Astrocyte of the spinal cord (primary cell): ENCODE data around the gene KCNMB1.

Source experiments
- DNase-seq: peaks from one replicate; pipeline ENCODE4 v3.0.0; 2011; ENCODE audit warnings: low read depth, low spot score
- H3K4me3 ChIP-seq: 2 replicates; pipeline ENCODE4 v1.5.1; 2011; ENCODE audit warnings: low read depth, mild to moderate bottlenecking, low read length, moderate library complexity
- CTCF ChIP-seq: IDR thresholded peaks from 2 replicates; pipeline ENCODE4 v1.5.1; 2012; ENCODE audit warnings: low read depth, mild to moderate bottlenecking, low read length, inconsistent platforms
- in situ Hi-C: cut with HindIII; loops from 2 replicates; pipeline ENCODE4 v1.10.0; 2017; ENCODE audit warnings: low sequenced_read_pairs

The KCNMB1 gene

GRCh38 chr5:170403675-170404074 is 14.5 kb upstream of the KCNMB1 start:
- no peak for DNase-seq
- H3K4me3 ChIP-seq = no peak overlapping the region
- TF ChIP-seq CTCF = no peak
- in situ Hi-C loops = no loop called here

- in situ Hi-C loops = no loop called here
- TF ChIP-seq CTCF = no peak
- DNase-seq = no peak
- H3K4me3 ChIP-seq = no peak overlapping the region
Measured at GRCh38 chr5:170402508-170402907, 13.3 kb upstream of the KCNMB1 start.

- TF ChIP-seq CTCF = no peak
- in situ Hi-C loops = no loop called here
- no peak overlapping the region for H3K4me3 ChIP-seq
- no peak for DNase-seq
Measured at GRCh38 chr5:170397059-170397458, 7.9 kb upstream of the KCNMB1 start.

- H3K4me3 ChIP-seq = no peak overlapping the region
- no peak for TF ChIP-seq CTCF
- in situ Hi-C loops = no loop called here
- DNase-seq = no peak
Measured at GRCh38 chr5:170393958-170394357, 4.8 kb upstream of the KCNMB1 start.

- no peak for DNase-seq
- in situ Hi-C loops = no loop called here
- H3K4me3 ChIP-seq = no peak overlapping the region
- TF ChIP-seq CTCF = no peak
Measured at GRCh38 chr5:170393235-170393634, 4.1 kb upstream of the KCNMB1 start.

- no peak for DNase-seq
- TF ChIP-seq CTCF = no peak
- in situ Hi-C loops = no loop called here
- H3K4me3 ChIP-seq = no peak overlapping the region
Measured at GRCh38 chr5:170390472-170390871, 1.3 kb upstream of the KCNMB1 start.

GRCh38 chr5:170389550-170389892 is 354 bp upstream of the KCNMB1 start:
- DNase-seq = no peak
- no peak overlapping the region for H3K4me3 ChIP-seq
- TF ChIP-seq CTCF = no peak
- in situ Hi-C loops = no loop called here
